Smooth muscle cell of bladder (primary cell): ENCODE results near the gene ARID1A. TPM values are rescaled to one million over a fixed set of nuclear protein-coding genes. Genes with fewer than 3 reads are reported as not detected.

ENCODE experiments used
- total RNA-seq: library from RNA; depleted of rRNA; stranded (reverse); fragments of >200 nt; gene quantifications from 2 replicates; pipeline ENCODE4 v1.2.3, GENCODE V29; 2014

The ARID1A gene
- total RNA-seq = 6.5 and 9.7 TPM in 2 replicates

GRCh38 chr1:26695356-26696118 is at the start of gene ARID1A:
TSS of gene ARID1A (plus strand) at chr1:26696015. CDS start at chr1:26696404, 389 bp downstream.

DNA sequence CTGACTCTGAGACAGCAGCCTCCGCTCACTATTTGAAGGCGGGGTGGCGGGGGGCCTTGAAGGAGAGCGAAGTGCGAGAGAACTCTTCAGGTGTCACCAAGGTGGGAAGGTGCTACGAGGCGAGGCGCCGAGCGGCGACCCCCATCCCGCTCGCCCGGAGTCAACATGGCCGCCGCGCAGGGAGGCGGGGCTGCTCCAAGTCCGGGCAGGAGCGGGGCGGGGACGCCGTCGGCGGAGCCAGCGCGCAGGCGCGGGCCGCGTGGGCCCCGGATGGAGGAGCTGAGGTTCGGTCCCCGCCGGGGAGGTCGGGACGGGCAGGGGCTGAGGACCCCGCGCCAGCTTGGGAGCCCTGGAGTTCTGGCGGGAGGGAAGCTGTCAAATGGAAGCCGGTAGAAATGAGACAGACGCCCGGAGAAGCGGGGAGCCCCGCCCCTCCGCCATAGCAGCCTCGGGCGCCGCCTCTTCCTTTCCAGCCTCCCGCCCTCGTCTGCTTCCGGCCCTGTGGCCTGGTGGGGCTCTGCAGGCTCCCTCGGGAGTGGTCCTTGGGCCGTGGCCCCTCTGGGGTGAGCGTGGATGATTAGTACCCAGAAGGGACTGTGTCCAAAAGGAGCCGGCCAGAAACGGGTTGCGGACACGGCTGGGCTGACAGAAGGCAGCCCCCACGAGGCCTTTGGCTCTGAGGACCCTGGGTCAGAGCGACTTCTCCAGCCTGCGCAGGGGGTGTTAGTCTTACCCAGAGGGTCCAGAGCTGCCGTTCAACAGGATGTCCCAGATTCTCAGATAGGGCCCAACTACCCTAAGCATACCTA is 92.1 kb downstream of the ARID1A start, which contains the start of gene PIGV:
PIGV (plus strand) TSS at position 245 of the 809 bp plus-strand sequence. CDS start 2,866 bp downstream, outside the sequence.

DNA sequence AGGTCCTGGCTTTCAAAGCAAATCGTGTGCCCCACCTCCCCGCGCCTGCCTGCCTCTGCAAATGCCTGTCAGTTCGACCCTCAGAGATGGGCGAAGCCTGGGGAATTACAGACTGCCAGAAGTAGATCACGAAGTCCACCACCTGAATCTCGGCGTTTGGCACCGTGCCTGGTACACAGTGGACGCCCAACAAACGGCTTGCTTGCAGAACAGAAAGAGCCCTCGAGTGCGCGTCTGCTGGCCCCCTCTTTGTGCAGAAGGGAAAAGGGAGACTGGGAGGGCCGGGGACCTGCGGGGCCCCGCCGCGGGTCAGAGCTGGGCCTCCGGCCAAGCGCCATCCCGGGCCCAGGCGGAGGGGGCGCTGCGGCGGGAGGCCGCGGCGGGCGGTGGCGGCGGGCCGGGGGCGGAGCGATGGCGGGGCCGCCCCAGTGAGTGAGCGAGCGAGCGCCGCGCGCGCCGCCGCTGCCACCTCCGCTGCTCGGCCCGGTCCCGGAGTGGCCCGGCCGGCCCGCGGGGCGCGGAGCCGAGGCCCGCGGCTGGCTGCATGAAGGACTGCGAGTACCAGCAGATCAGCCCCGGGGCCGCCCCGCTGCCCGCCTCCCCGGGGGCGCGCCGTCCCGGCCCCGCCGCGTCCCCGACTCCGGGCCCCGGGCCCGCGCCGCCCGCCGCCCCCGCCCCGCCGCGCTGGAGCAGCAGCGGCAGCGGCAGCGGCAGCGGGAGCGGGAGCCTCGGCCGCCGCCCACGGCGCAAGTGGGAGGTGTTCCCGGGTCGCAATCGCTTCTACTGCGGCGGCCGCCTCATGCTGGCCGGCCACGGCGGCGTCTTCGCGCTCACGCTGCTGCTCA is 130.7 kb downstream of the ARID1A start, which contains the start of gene ZDHHC18:
ZDHHC18 (plus strand) TSS at position 428 of the 845 bp plus-strand sequence; CDS start at position 545, 117 bp downstream.

Other genes starting within 250 kb of the ARID1A start
- gene HMGN2, start 223.6 kb upstream of the ARID1A start, total RNA-seq = 214 and 282 TPM in 2 replicates
- 1.8 and 2.0 TPM in 2 replicates for gene RPS6KA1, start 166.3 kb upstream of the ARID1A start, total RNA-seq
- 18.1 and 22.2 TPM in 2 replicates for gene PIGV, start 91.9 kb downstream of the ARID1A start, total RNA-seq
- 4.4 and 5.1 TPM in 2 replicates for gene ZDHHC18, start 130.7 kb downstream of the ARID1A start, total RNA-seq
- gene SFN, start 167.1 kb downstream of the ARID1A start, total RNA-seq = 0.28 TPM in 2 replicates
- 11.1 and 12.1 TPM in 2 replicates for gene GPN2, start 194.3 kb downstream of the ARID1A start, total RNA-seq
- 8.4 and 10.1 TPM in 2 replicates for gene GPATCH3, start 204.5 kb downstream of the ARID1A start, total RNA-seq
- not detected in 2 replicates for gene NR0B2, start 218.0 kb downstream of the ARID1A start, total RNA-seq
- 21.5 and 31.8 TPM in 2 replicates for gene NUDC, start 225.7 kb downstream of the ARID1A start, total RNA-seq